ENCODE data around the gene FGF12. TPM values are rescaled to one million over a fixed set of nuclear protein-coding genes. Genes with fewer than 3 reads are reported as not detected.

FGF12 gene
- total RNA-seq, 4 donors from 2014 or later, result 0.94 to 15.9 (median 15.1) TPM

GRCh38 chr3:192641919-192642318 is 85.4 kb downstream of the FGF12 start:
- Histone ChIP-seq H3K36me3 (no peaks in the 10 kb centered on the region), H3K27me3 (no peaks in the 10 kb centered on the region), H3K27ac (no peak overlapping the region), H3K9me3 (no peaks in the 10 kb centered on the region), H3K4me1 (no peaks in the 10 kb centered on the region), H3K4me3 (no peak overlapping the region)
- TF ChIP-seq EP300 (IDR thresholded peaks at IDR 0.05) (no peak), POLR2AphosphoS5 (IDR thresholded peaks at IDR 0.05) (no peak), POLR2A (IDR thresholded peaks at IDR 0.05) (no peak), CTCF (IDR thresholded peaks at IDR 0.05) (no peak)
- 41 to 46% methylated on average over 6 of the region's 6 CpGs for WGBS, 2 donors (ENCODE audit: low coverage in 1 of 2)
- no peak for ATAC-seq

GRCh38 chr3:192639987-192640386 is 87.4 kb downstream of the FGF12 start:
- no peaks in the 10 kb centered on the region for H3K36me3 ChIP-seq
- TF ChIP-seq EP300 (IDR thresholded peaks at IDR 0.05) (no peak), POLR2A (IDR thresholded peaks at IDR 0.05) (no peak), CTCF (IDR thresholded peaks at IDR 0.05) (no peak), POLR2AphosphoS5 (IDR thresholded peaks at IDR 0.05) (no peak)
- no peak overlapping the region for H3K4me3 ChIP-seq
- no peak overlapping the region for H3K27ac ChIP-seq
- no peaks in the 10 kb centered on the region for H3K9me3 ChIP-seq
- no peak for ATAC-seq
- H3K4me1 ChIP-seq, result no peaks in the 10 kb centered on the region
- no peaks in the 10 kb centered on the region for H3K27me3 ChIP-seq
- 76 to 78% methylated on average over 2 of the region's 2 CpGs for WGBS, 2 donors (ENCODE audit: low coverage in 1 of 2)

- H3K27ac ChIP-seq, result no peak overlapping the region
- 56 to 75% methylated on average over 1 of the region's 1 CpG for WGBS, 2 donors (ENCODE audit: low coverage in 1 of 2)
These were observed 89.5 kb downstream of the FGF12 start for GRCh38 chr3:192637803-192638202.

GRCh38 chr3:192636517-192637444 is 90.6 kb downstream of the FGF12 start:
- no peaks in the 10 kb centered on the region for H3K36me3 ChIP-seq
- no peaks in the 10 kb centered on the region for H3K27me3 ChIP-seq
- no peak for TF ChIP-seq POLR2AphosphoS5 (IDR thresholded peaks at IDR 0.05)
- H3K4me1 ChIP-seq, result no peaks in the 10 kb centered on the region
- 70 to 89% methylated on average over 6 to 7 of the region's 8 CpGs for WGBS, 2 donors (ENCODE audit: low coverage in 1 of 2)
- no peaks in the 10 kb centered on the region for H3K9me3 ChIP-seq
- H3K4me3 ChIP-seq, result no peak overlapping the region
- ATAC-seq, result no peak
- no peak overlapping the region for H3K27ac ChIP-seq

More at GRCh38 chr3:192637803-192638202, 89.5 kb downstream of the FGF12 start:
- no peak for ATAC-seq
- Histone ChIP-seq H3K4me3 (no peak overlapping the region), H3K27me3 (no peaks in the 10 kb centered on the region), H3K4me1 (no peaks in the 10 kb centered on the region), H3K9me3 (no peaks in the 10 kb centered on the region), H3K36me3 (no peaks in the 10 kb centered on the region)
- TF ChIP-seq CTCF (IDR thresholded peaks at IDR 0.05) (no peak), POLR2A (IDR thresholded peaks at IDR 0.05) (no peak), POLR2AphosphoS5 (IDR thresholded peaks at IDR 0.05) (no peak), EP300 (IDR thresholded peaks at IDR 0.05) (no peak)

GRCh38 chr3:192629429-192629828 is 97.9 kb downstream of the FGF12 start:
- TF ChIP-seq POLR2AphosphoS5 (IDR thresholded peaks at IDR 0.05) (no peak), CTCF (IDR thresholded peaks at IDR 0.05) (no peak), POLR2A (IDR thresholded peaks at IDR 0.05) (no peak), EP300 (IDR thresholded peaks at IDR 0.05) (no peak)
- H3K27ac ChIP-seq, result no peak overlapping the region
- H3K4me1 ChIP-seq, result no peaks in the 10 kb centered on the region
- no peaks in the 10 kb centered on the region for H3K36me3 ChIP-seq
- H3K27me3 ChIP-seq, result no peaks in the 10 kb centered on the region
- WGBS, 2 donors (ENCODE audit: low coverage in 1 of 2), result 69 to 70% methylated on average over 3 of the region's 3 CpGs
- no peak for ATAC-seq
- H3K4me3 ChIP-seq, result no peak overlapping the region
- no peaks in the 10 kb centered on the region for H3K9me3 ChIP-seq
